Measurements from ENCODE around the gene LGI2.

DNA sequence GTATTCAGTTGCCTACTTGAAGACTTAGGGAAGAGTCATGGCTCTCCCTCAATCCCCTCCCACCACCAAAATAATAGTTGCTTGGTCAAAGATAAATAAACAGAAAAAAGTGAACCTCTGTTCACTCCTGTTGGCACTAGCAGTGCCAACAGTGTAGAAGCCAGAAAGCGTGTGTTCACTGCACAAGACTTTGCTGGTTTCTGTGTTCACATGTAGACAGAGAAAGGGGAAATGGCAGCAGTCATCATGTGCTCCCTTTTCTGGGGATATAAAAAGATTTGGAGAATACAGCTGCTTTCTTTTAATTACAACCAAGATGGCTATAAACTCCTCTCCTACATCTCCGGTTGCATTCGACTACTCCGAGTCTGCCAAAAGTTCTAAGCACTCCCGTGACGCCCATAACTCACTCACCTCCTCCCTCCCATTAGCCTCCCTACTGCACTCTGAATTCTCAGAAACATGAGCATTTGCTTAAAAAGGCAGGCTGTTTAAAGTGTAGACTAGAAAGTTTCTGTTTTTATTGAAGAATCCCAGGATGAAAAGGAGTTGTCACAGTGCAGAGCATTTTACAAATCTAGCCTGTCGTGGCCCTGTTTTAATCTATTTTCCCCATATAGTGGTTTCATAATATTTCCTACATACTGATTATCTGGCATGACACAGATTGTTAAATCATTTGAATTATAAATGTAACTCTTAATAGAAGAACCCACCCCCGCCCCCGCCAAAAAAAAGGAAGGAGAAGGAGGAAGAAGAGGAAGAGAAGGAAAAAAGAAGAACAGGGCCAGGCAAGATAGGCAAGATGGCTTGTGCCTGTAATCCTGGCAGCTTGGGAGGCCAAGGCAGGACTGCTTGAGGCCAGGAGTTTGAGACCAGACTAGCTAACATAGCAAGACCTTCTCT, 16.7 kb downstream of the LGI2 start:
- TF ChIP-seq, protein P1, sequence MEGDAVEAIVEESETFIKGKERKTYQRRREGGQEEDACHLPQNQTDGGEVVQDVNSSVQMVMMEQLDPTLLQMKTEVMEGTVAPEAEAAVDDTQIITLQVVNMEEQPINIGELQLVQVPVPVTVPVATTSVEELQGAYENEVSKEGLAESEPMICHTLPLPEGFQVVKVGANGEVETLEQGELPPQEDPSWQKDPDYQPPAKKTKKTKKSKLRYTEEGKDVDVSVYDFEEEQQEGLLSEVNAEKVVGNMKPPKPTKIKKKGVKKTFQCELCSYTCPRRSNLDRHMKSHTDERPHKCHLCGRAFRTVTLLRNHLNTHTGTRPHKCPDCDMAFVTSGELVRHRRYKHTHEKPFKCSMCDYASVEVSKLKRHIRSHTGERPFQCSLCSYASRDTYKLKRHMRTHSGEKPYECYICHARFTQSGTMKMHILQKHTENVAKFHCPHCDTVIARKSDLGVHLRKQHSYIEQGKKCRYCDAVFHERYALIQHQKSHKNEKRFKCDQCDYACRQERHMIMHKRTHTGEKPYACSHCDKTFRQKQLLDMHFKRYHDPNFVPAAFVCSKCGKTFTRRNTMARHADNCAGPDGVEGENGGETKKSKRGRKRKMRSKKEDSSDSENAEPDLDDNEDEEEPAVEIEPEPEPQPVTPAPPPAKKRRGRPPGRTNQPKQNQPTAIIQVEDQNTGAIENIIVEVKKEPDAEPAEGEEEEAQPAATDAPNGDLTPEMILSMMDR (conservative IDR thresholded peaks at IDR 0.05 in 1 of 2, IDR thresholded peaks at IDR 0.05 in 1 of 2; ENCODE audit: extremely low read depth in 1 of 2, insufficient read depth in 1 of 2, low read depth in 1 of 2, low read length in 2 of 2): no peak
- no peak for TF ChIP-seq EZH2 (IDR thresholded peaks at IDR 0.05; ENCODE audit: borderline replicate concordance, low read length)
